ENCODE results near the gene SERINC3. TPM values are rescaled to one million over a fixed set of nuclear protein-coding genes. Genes with fewer than 3 reads are reported as not detected.

SERINC3 gene
- total RNA-seq (100 to 1,000 TPM in 3 of 10 donors, 10 to 100 TPM in 7; 75.9 to 116 (median 98.7) TPM), polyA plus RNA-seq (10 to 100 TPM; 38.9 to 45.9 TPM)
- long read RNA-seq, donor 1, full-length matches to known transcripts, result 115 of 136 reads
- long read RNA-seq, donor 1, partial matches to known transcripts, result 12 of 136 reads
- long read RNA-seq, donor 1, other reads (novel, unspliced or antisense), result 9 of 136 reads
- long read RNA-seq, donor 2, full-length matches to known transcripts, result 97 of 116 reads
- long read RNA-seq, donor 2, partial matches to known transcripts, result 13 of 116 reads
- long read RNA-seq, donor 2, other reads (novel, unspliced or antisense), result 6 of 116 reads
- long read RNA-seq, donor 3, full-length matches to known transcripts, result 329 of 404 reads
- long read RNA-seq, donor 3, partial matches to known transcripts, result 47 of 404 reads
- long read RNA-seq, donor 3, other reads (novel, unspliced or antisense), result 28 of 404 reads

GRCh38 chr20:44521484-44522481 lies at the start of gene SERINC3:
Gene SERINC3, minus strand, starts transcription at chr20:44522070. Its CDS starts 119 bp downstream, at chr20:44521951.
- no peaks in the 10 kb centered on the region for H3K9me3 ChIP-seq
- peaks cover 12 to 52% (median 48%) of the 10 kb centered on the region in 9 donors for H3K4me1 ChIP-seq
- 1% methylated on average over 49 of the region's 49 CpGs for WGBS, 2 donors
- peaks cover 0 to 15% (median 0%) of the 10 kb centered on the region in 9 donors for H3K36me3 ChIP-seq
- H3K27ac ChIP-seq, result peak within 1 kb of the TSS; percentile 95 to 100 (median 98)
- ATAC-seq (peak; percentile 98 to 100 (median 99)), DNase-seq (peak; percentile 94 to 96)
- intact Hi-C loops (cut with DNase I), result no loop called here
- H3K27me3 ChIP-seq, result no peaks in the 10 kb centered on the region
- peak within 1 kb of the TSS; percentile 67 to 99 (median 90) for H3K4me3 ChIP-seq
- TF ChIP-seq CTCF (IDR thresholded peaks at IDR 0.05), result peak in 1 of 9 donors; percentile 19

GRCh38 chr20:44571362-44571988 lies 49.6 kb upstream of the SERINC3 start:
- no peak overlapping the region for H3K4me3 ChIP-seq
- H3K27me3 ChIP-seq, result no peaks in the 10 kb centered on the region
- DNase-seq (no peak), ATAC-seq (no peak)
- intact Hi-C loops (cut with DNase I), result loop anchor here in 1 of 10 donors (5.0 kb wide), 1 partner anchor 39 kb away; no protein-coding TSS in a partner anchor
- H3K36me3 ChIP-seq, result no peaks in the 10 kb centered on the region
- TF ChIP-seq CTCF (IDR thresholded peaks at IDR 0.05), result no peak
- H3K27ac ChIP-seq, result peak overlapping the region in 9 of 10 donors; percentile 83 to 93 (median 88)
- no peaks in the 10 kb centered on the region for H3K9me3 ChIP-seq
- 63 to 74% methylated on average over 6 of the region's 6 CpGs for WGBS, 2 donors
- peaks cover 2 to 65% (median 42%) of the 10 kb centered on the region in 9 donors for H3K4me1 ChIP-seq

GRCh38 chr20:44570367-44570766 lies 48.5 kb upstream of the SERINC3 start:
- no peak for TF ChIP-seq CTCF (IDR thresholded peaks at IDR 0.05)
- intact Hi-C loops (cut with DNase I), result loop anchor here in 1 of 10 donors (5.0 kb wide), 1 partner anchor 38 kb away; no protein-coding TSS in a partner anchor
- ATAC-seq, result no peak

More at GRCh38 chr20:44570367-44570766, 48.5 kb upstream of the SERINC3 start:
- Histone ChIP-seq H3K9me3 (no peaks in the 10 kb centered on the region), H3K36me3 (no peaks in the 10 kb centered on the region), H3K4me1 (peaks cover 0 to 56% (median 32%) of the 10 kb centered on the region in 9 donors), H3K27ac (no peak overlapping the region), H3K4me3 (no peak overlapping the region), H3K27me3 (no peaks in the 10 kb centered on the region)
- DNase-seq, result no peak
- 96 to 98% methylated on average over 1 of the region's 1 CpG for WGBS, 2 donors

Data from heart right ventricle (tissue), 16 donors.